K562 (cell line): ENCODE data around the gene NDOR1. TPM values are rescaled to one million over a fixed set of nuclear protein-coding genes. Genes with fewer than 3 reads are reported as not detected.

Source experiments
- ATF1 ChIP-seq, 2 experiments: fragments of 450-650 bp in 1 of 2; IDR thresholded peaks; 2 replicates each; pipeline ENCODE4 v1.6.1; 2016; ENCODE audit warnings: missing compliant biosample characterization in 1 of 2, missing genetic modification characterization in 1 of 2
- CREB1 ChIP-seq, 2 experiments: sonication (generic) in 1 of 2; formaldehyde crosslinking in 1 of 2; IDR thresholded peaks; 2 replicates each; pipeline versions ENCODE4 v1.6.1 to v1.8.0; 2012 to 2022; ENCODE audit warnings: inconsistent platforms in 1 of 2, mild to moderate bottlenecking in 1 of 2, missing genetic modification reagents in 1 of 2, moderate library complexity in 1 of 2
- EWSR1 ChIP-seq: fragments of 450-650 bp; IDR thresholded peaks from 2 replicates; pipeline ENCODE4 v1.6.1; 2018; ENCODE audit warnings: borderline replicate concordance, mild to moderate bottlenecking, low read depth, moderate library complexity; ENCODE audit not compliant: partially characterized antibody
- GATAD2B ChIP-seq: fragments of 450-650 bp; IDR thresholded peaks from 2 replicates; pipeline ENCODE4 v1.6.1; 2017; ENCODE audit warnings: mild to moderate bottlenecking, borderline replicate concordance
- HMGN3 ChIP-seq: IDR thresholded peaks from 2 replicates; pipeline ENCODE4 v1.6.1; 2011; ENCODE audit warnings: borderline replicate concordance, low read depth, mild to moderate bottlenecking, mixed read lengths, low read length; ENCODE audit not compliant: insufficient read length; ENCODE audit errors: extremely low read depth
- KLF16 ChIP-seq: IDR thresholded peaks from 2 replicates; pipeline ENCODE4 v1.6.1; 2016; ENCODE audit warnings: antibody characterized with exemption
- MAFF ChIP-seq: IDR thresholded peaks from 2 replicates; pipeline ENCODE4 v1.6.1; 2012; ENCODE audit warnings: low read length, improper control_type of control experiment
- MXI1 ChIP-seq: IDR thresholded peaks from 2 replicates; pipeline ENCODE4 v1.6.1; 2011; ENCODE audit warnings: low read depth, mild to moderate bottlenecking, improper control_type of control experiment, low read length
- SRSF1 ChIP-seq: fragments of 200-400 bp; formaldehyde crosslinking; IDR thresholded peaks from 2 replicates; pipeline ENCODE4 v1.6.1; 2017; ENCODE audit warnings: mild to moderate bottlenecking, low read depth, low read length, moderate library complexity
- ZNF445 ChIP-seq: fragments of 250-450 bp; sonication (Bioruptor Pico); IDR thresholded peaks from 2 replicates; pipeline ENCODE4 v1.4.0; 2020; ENCODE audit warnings: low read depth, mild to moderate bottlenecking, moderate library complexity
- ZNF668 ChIP-seq: fragments of 250-450 bp; sonication (Bioruptor Pico); IDR thresholded peaks from 2 replicates; pipeline ENCODE4 v1.8.0; 2022; ENCODE audit warnings: mild to moderate bottlenecking, inconsistent platforms
- ZNF77 ChIP-seq: fragments of 250-450 bp; sonication (Bioruptor Pico); IDR thresholded peaks from 2 replicates; pipeline ENCODE4 v1.5.0; 2020
- polyA plus RNA-seq, 8 experiments: library from polyadenylated mRNA; depleted of rRNA in 4 of 8; stranded (reverse) in 5 of 8; unstranded in 3 of 8; fragments of >200 nt; fragmentation: Nextera tagmentation in 2 of 8; fragmentation: Illumina TruSeq in 1 of 8; extraction: Ambion mirVana in 2 of 8; extraction: Trizol in 1 of 8; gene quantifications; 2 replicates each; pipeline versions ENCODE4 v1.2.1 to v1.2.3, GENCODE V29; 2011 to 2014; ENCODE audit warnings: inconsistent platforms in 1 of 8, missing spikeins in 1 of 8
- total RNA-seq, 7 experiments: library from RNA; depleted of rRNA in 6 of 7; stranded (reverse); fragments of >200 nt in 6 of 7; fragmentation: Illumina TruSeq in 2 of 7; extraction: Trizol in 2 of 7; gene quantifications; 2 replicates each; pipeline versions ENCODE4 v1.2.1 to v1.2.3, GENCODE V29; 2011 to 2021; ENCODE audit warnings: low replicate concordance in 1 of 7
- TF ChIP-seq, protein P1 (sequence below), 2 experiments: fragments of 150-350 bp in 1 of 2; IDR thresholded peaks; 2 replicates each; pipeline ENCODE4 v1.6.1; 2012 to 2016; ENCODE audit warnings: low read depth in 2 of 2, low read length in 2 of 2, mild to moderate bottlenecking in 1 of 2, moderate library complexity in 1 of 2
- TF ChIP-seq, protein P2 (sequence below): fragments of 450-650 bp; IDR thresholded peaks from 2 replicates; pipeline ENCODE4 v1.6.1; 2016; ENCODE audit warnings: mild to moderate bottlenecking
- TF ChIP-seq, protein P3 (sequence below): sonication (generic); formaldehyde crosslinking; IDR thresholded peaks from 2 replicates; pipeline ENCODE4 v1.8.1; 2023; ENCODE audit warnings: mild to moderate bottlenecking, missing genetic modification reagents
- TF ChIP-seq, protein P4 (sequence below): sonication (generic); formaldehyde crosslinking; IDR thresholded peaks from 2 replicates; pipeline ENCODE4 v1.8.0; 2023; ENCODE audit warnings: mild to moderate bottlenecking, missing genetic modification reagents

NDOR1 gene
- total and polyA plus RNA-seq, 9 of the 15 experiments (the other 6 are each of a cell fraction or from before 2014, with no cell fraction given) = 0.06 to 36.9 (median 6.9) TPM

DNA sequence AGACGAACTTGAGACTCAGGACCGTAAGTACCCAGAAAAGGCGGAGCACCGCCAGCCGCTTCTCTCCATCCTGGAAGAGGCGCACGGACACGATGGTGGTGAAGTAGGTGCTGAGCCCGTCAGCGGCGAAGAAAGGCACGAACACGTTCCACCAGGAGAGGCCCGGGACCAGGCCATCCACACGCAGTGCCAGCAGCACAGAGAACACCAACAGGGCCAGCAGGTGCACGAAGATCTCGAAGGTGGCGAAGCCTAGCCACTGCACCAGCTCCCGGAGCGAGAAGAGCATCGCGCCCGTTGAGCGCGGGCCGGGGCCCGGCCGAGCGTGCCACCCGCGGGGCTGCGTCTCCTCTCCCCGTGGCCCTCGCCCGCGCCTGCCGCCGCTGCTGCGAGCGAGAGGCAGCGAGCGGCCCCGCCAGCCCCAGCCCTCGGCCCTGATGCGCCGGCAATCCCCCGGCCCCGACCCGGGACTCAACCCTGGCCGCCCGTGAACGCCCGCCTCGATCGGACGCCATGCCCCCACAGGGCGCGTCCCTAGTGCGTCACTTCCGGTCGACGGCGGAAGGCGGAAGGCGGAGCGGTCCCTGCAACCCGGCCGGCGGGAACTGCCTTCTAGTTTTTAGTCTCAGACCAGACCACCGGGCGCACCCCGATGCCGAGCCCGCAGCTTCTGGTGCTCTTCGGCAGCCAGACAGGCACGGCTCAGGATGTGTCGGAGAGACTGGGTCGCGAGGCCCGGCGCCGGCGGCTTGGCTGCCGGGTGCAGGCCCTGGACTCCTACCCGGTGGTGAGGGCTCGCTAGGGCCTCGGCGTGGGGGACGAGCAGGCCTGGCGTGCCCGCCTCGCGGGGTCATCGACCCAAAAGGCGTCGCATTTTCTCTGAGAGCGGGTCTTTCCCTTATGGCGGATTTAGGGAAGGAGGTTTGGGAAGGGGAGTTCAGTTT is at the start of gene NDOR1, which contains the start of gene TMEM203 (continued):
- TF ChIP-seq, protein P1, sequence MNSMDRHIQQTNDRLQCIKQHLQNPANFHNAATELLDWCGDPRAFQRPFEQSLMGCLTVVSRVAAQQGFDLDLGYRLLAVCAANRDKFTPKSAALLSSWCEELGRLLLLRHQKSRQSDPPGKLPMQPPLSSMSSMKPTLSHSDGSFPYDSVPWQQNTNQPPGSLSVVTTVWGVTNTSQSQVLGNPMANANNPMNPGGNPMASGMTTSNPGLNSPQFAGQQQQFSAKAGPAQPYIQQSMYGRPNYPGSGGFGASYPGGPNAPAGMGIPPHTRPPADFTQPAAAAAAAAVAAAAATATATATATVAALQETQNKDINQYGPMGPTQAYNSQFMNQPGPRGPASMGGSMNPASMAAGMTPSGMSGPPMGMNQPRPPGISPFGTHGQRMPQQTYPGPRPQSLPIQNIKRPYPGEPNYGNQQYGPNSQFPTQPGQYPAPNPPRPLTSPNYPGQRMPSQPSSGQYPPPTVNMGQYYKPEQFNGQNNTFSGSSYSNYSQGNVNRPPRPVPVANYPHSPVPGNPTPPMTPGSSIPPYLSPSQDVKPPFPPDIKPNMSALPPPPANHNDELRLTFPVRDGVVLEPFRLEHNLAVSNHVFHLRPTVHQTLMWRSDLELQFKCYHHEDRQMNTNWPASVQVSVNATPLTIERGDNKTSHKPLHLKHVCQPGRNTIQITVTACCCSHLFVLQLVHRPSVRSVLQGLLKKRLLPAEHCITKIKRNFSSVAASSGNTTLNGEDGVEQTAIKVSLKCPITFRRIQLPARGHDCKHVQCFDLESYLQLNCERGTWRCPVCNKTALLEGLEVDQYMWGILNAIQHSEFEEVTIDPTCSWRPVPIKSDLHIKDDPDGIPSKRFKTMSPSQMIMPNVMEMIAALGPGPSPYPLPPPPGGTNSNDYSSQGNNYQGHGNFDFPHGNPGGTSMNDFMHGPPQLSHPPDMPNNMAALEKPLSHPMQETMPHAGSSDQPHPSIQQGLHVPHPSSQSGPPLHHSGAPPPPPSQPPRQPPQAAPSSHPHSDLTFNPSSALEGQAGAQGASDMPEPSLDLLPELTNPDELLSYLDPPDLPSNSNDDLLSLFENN (IDR thresholded peaks at IDR 0.05; ENCODE audit: low read depth in 2 of 2, low read length in 2 of 2) = peak in 1 of 2 experiments; percentile 38; a peak in 1 of 4 replicates
- TF ChIP-seq ZNF77 (CRISPR knock-in tag) = no peak
- TF ChIP-seq MAFF = no peak
- TF ChIP-seq MXI1 = peak; percentile 22; the same call in 1 of the 2 replicates
- TF ChIP-seq ZNF445 (CRISPR knock-in tag) = no peak
- TF ChIP-seq, protein P2, sequence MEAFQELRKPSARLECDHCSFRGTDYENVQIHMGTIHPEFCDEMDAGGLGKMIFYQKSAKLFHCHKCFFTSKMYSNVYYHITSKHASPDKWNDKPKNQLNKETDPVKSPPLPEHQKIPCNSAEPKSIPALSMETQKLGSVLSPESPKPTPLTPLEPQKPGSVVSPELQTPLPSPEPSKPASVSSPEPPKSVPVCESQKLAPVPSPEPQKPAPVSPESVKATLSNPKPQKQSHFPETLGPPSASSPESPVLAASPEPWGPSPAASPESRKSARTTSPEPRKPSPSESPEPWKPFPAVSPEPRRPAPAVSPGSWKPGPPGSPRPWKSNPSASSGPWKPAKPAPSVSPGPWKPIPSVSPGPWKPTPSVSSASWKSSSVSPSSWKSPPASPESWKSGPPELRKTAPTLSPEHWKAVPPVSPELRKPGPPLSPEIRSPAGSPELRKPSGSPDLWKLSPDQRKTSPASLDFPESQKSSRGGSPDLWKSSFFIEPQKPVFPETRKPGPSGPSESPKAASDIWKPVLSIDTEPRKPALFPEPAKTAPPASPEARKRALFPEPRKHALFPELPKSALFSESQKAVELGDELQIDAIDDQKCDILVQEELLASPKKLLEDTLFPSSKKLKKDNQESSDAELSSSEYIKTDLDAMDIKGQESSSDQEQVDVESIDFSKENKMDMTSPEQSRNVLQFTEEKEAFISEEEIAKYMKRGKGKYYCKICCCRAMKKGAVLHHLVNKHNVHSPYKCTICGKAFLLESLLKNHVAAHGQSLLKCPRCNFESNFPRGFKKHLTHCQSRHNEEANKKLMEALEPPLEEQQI = no peak
- TF ChIP-seq HMGN3 = peak; percentile 38
- TF ChIP-seq CREB1 (IDR thresholded peaks at IDR 0.05) = peak; percentile 95
- peak; percentile 98 for TF ChIP-seq CREB1 (CRISPR knock-in tag; IDR thresholded peaks at IDR 0.05)
- TF ChIP-seq ATF1 (CRISPR knock-in tag; IDR thresholded peaks at IDR 0.05) = peak; percentile 94
- TF ChIP-seq ATF1 (tag; IDR thresholded peaks at IDR 0.05) = peak; percentile 98
- TF ChIP-seq, protein P3, sequence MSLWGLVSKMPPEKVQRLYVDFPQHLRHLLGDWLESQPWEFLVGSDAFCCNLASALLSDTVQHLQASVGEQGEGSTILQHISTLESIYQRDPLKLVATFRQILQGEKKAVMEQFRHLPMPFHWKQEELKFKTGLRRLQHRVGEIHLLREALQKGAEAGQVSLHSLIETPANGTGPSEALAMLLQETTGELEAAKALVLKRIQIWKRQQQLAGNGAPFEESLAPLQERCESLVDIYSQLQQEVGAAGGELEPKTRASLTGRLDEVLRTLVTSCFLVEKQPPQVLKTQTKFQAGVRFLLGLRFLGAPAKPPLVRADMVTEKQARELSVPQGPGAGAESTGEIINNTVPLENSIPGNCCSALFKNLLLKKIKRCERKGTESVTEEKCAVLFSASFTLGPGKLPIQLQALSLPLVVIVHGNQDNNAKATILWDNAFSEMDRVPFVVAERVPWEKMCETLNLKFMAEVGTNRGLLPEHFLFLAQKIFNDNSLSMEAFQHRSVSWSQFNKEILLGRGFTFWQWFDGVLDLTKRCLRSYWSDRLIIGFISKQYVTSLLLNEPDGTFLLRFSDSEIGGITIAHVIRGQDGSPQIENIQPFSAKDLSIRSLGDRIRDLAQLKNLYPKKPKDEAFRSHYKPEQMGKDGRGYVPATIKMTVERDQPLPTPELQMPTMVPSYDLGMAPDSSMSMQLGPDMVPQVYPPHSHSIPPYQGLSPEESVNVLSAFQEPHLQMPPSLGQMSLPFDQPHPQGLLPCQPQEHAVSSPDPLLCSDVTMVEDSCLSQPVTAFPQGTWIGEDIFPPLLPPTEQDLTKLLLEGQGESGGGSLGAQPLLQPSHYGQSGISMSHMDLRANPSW (CRISPR knock-in tag) = no peak
- TF ChIP-seq KLF16 = no peak
- TF ChIP-seq, protein P4, sequence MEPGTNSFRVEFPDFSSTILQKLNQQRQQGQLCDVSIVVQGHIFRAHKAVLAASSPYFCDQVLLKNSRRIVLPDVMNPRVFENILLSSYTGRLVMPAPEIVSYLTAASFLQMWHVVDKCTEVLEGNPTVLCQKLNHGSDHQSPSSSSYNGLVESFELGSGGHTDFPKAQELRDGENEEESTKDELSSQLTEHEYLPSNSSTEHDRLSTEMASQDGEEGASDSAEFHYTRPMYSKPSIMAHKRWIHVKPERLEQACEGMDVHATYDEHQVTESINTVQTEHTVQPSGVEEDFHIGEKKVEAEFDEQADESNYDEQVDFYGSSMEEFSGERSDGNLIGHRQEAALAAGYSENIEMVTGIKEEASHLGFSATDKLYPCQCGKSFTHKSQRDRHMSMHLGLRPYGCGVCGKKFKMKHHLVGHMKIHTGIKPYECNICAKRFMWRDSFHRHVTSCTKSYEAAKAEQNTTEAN (CRISPR knock-in tag) = no peak
- TF ChIP-seq GATAD2B = peak; percentile 74
- no peak for TF ChIP-seq SRSF1
- TF ChIP-seq ZNF668 (CRISPR knock-in tag) = no peak
- TF ChIP-seq EWSR1 = no peak
